NCI-H1092 treated with DMSO at 0.1 percent for 48 hours (cell line): ENCODE measurements around the gene RICTOR.
A peak's percentile ranks its signal among the peaks of the same experiment; 100 is the strongest.

Experiments
- DNase-seq: peaks from one replicate; lab custom pipeline; 2025; lab: John Stamatoyannopoulos, UW

Gene RICTOR

GRCh38 chr5:38938973-38939372 lies 135.2 kb downstream of the RICTOR start:
- no peak for DNase-seq

- no peak for DNase-seq
These were observed 135.8 kb downstream of the RICTOR start for GRCh38 chr5:38938424-38938823.

- no peak for DNase-seq
These were observed 137.9 kb downstream of the RICTOR start for GRCh38 chr5:38936269-38936668.

- no peak for DNase-seq
These were observed 138.8 kb downstream of the RICTOR start for GRCh38 chr5:38935437-38935836.

GRCh38 chr5:38932854-38933408 lies 141.3 kb downstream of the RICTOR start:
- no peak for DNase-seq

- no peak for DNase-seq
These were observed 142.5 kb downstream of the RICTOR start for GRCh38 chr5:38931731-38932130.

- DNase-seq, result no peak
These were observed 144.4 kb downstream of the RICTOR start for GRCh38 chr5:38929838-38930237.

- DNase-seq, result no peak
These were observed 146.7 kb downstream of the RICTOR start for GRCh38 chr5:38927470-38927869.

GRCh38 chr5:38926121-38926520 lies 148.1 kb downstream of the RICTOR start:
- no peak for DNase-seq

- no peak for DNase-seq
These were observed 148.9 kb downstream of the RICTOR start for GRCh38 chr5:38925154-38925925.

- no peak for DNase-seq
These were observed 150.3 kb downstream of the RICTOR start for GRCh38 chr5:38923661-38924451.

GRCh38 chr5:38922199-38922598 lies 152.0 kb downstream of the RICTOR start:
- DNase-seq, result peak; percentile 24

- no peak for DNase-seq
These were observed 153.0 kb downstream of the RICTOR start for GRCh38 chr5:38921174-38921573.

- DNase-seq, result no peak
These were observed 157.4 kb downstream of the RICTOR start for GRCh38 chr5:38916802-38917201.

GRCh38 chr5:38913714-38914113 lies 160.5 kb downstream of the RICTOR start:
- no peak for DNase-seq

- DNase-seq, result no peak
These were observed 162.3 kb downstream of the RICTOR start for GRCh38 chr5:38911933-38912332.

GRCh38 chr5:38906503-38906902 lies 167.7 kb downstream of the RICTOR start:
- DNase-seq, result no peak

- no peak for DNase-seq
These were observed 168.7 kb downstream of the RICTOR start for GRCh38 chr5:38905516-38905915.

GRCh38 chr5:38899936-38900335 lies 174.3 kb downstream of the RICTOR start:
- no peak for DNase-seq

- no peak for DNase-seq
These were observed 177.4 kb downstream of the RICTOR start for GRCh38 chr5:38896760-38897159.

GRCh38 chr5:38892363-38892762 lies 181.8 kb downstream of the RICTOR start:
- no peak for DNase-seq

GRCh38 chr5:38891563-38891962 lies 182.6 kb downstream of the RICTOR start:
- DNase-seq, result no peak

GRCh38 chr5:38889424-38889823 lies 184.8 kb downstream of the RICTOR start:
- DNase-seq, result no peak
